HUES64 (cell line): ENCODE data around the gene TMTC1.

Source experiments
- H3K27ac ChIP-seq: 2 replicates; pipeline ENCODE4 v1.7.0; 2013; ENCODE audit warnings: low read depth, low read length, inconsistent platforms
- H3K27me3 ChIP-seq: 2 replicates; pipeline ENCODE4 v1.6.1; 2013; ENCODE audit warnings: mild to moderate bottlenecking, low read length; ENCODE audit not compliant: insufficient read depth
- H3K36me3 ChIP-seq: 2 replicates; pipeline ENCODE4 v1.6.1; 2013; ENCODE audit warnings: mild to moderate bottlenecking, low read length; ENCODE audit not compliant: insufficient read depth
- H3K4me1 ChIP-seq: 2 replicates; pipeline ENCODE4 v1.6.1; 2013; ENCODE audit warnings: mild to moderate bottlenecking, low read length, moderate library complexity; ENCODE audit not compliant: insufficient read depth
- H3K4me3 ChIP-seq: 2 replicates; pipeline ENCODE4 v1.5.1; 2013; ENCODE audit warnings: mild to moderate bottlenecking, low read length, moderate library complexity
- H3K9ac ChIP-seq: 2 replicates; pipeline ENCODE4 v1.6.1; 2013; ENCODE audit warnings: mild to moderate bottlenecking, low read depth, low read length
- H3K9me3 ChIP-seq: 2 replicates; pipeline ENCODE4 v1.6.1; 2013; ENCODE audit warnings: low read depth, low read length; ENCODE audit not compliant: insufficient read depth
- WGBS: fragments of 150-250, 120-280 bp; methylation state at CpG from one replicate; pipeline ENCODE4 v1.1.7; 2013; ENCODE audit warnings: missing lambda C conversion rate; 5-methylcytosine and 5-hydroxymethylcytosine counted together

The TMTC1 gene

DNA sequence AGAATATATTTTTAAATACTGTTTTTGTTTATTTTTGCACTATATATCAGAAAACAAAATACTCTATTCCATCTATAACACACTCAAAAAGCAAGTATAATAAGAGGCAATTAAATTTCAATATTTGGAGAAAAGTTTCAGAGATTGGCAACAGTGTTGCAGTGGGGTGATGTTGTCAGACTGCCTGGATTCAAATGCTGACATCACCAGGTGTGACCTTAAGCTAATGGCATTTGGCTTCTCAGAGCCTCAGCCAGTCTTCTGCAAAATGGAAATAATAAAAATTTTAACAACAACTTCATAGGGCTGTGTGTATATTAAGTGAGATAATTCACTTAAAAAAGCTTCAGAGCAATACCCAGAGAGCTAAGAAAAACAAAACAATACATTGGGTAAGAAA lies 74.7 kb downstream of the TMTC1 start:
- no peak overlapping the region for H3K4me3 ChIP-seq
- H3K27ac ChIP-seq, result no peak overlapping the region
- peaks cover 24% of the 10 kb centered on the region for H3K4me1 ChIP-seq
- no peaks in the 10 kb centered on the region for H3K9me3 ChIP-seq
- H3K27me3 ChIP-seq, result no peaks in the 10 kb centered on the region
- no peaks in the 10 kb centered on the region for H3K36me3 ChIP-seq
- no peak overlapping the region for H3K9ac ChIP-seq

DNA sequence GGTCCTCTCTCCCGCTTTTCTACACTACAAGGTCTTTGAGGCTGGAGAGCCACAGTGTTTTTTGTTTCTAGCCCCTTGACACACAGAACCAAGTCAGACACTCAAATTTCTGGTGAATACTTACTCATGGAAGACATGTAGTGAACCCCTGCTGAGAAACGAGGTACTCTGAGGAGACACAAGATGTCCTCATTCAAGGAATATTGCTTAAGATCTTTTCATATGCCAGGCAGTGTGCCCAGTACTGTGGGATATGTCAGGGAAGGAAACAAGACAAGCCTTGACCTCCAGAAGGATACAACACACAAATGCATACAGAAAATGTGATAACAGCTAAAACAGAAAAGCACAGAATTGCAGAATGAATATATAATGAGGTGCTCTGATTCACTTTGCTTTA lies 75.9 kb downstream of the TMTC1 start:
- Histone ChIP-seq H3K27me3 (no peaks in the 10 kb centered on the region), H3K9me3 (no peaks in the 10 kb centered on the region), H3K4me1 (peaks cover 24% of the 10 kb centered on the region), H3K27ac (no peak overlapping the region), H3K36me3 (no peaks in the 10 kb centered on the region), H3K4me3 (no peak overlapping the region), H3K9ac (no peak overlapping the region)
- WGBS, result 93% methylated on average over 2 of the region's 2 CpGs

GRCh38 chr12:29706311-29706710 lies 77.4 kb downstream of the TMTC1 start:
- H3K27me3 ChIP-seq, result no peaks in the 10 kb centered on the region

DNA sequence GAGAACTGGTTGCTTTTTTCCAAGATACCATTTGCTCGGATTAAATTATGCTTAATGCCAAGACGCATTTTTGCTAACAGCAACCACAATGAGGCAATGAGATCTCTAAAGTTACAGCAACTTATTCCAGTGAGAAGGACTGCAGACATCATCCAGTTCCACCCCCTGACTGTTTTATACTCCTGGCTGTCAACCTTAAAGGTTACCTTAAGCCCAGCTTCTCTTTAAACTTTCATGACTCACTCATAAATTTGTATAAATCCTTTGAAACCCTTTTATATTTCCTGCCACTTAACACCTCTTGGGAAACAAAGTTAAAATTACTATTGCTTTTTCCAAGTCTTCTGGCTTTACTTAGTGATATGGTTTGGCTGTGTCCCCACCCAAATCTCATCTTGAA lies 80.2 kb downstream of the TMTC1 start:
- no peak overlapping the region for H3K4me3 ChIP-seq
- H3K9ac ChIP-seq, result no peak overlapping the region
- H3K27me3 ChIP-seq, result no peaks in the 10 kb centered on the region
- H3K36me3 ChIP-seq, result no peaks in the 10 kb centered on the region
- peaks cover 21% of the 10 kb centered on the region for H3K4me1 ChIP-seq
- H3K27ac ChIP-seq, result no peak overlapping the region
- no peaks in the 10 kb centered on the region for H3K9me3 ChIP-seq
- WGBS, result 88% methylated on average over 2 of the region's 2 CpGs

More at GRCh38 chr12:29706311-29706710, 77.4 kb downstream of the TMTC1 start:
- no peak overlapping the region for H3K4me3 ChIP-seq
- peaks cover 24% of the 10 kb centered on the region for H3K4me1 ChIP-seq
- no peak overlapping the region for H3K9ac ChIP-seq
- H3K27ac ChIP-seq, result no peak overlapping the region
- WGBS, result 91% methylated on average over 2 of the region's 2 CpGs
- H3K36me3 ChIP-seq, result no peaks in the 10 kb centered on the region
- H3K9me3 ChIP-seq, result no peaks in the 10 kb centered on the region

DNA sequence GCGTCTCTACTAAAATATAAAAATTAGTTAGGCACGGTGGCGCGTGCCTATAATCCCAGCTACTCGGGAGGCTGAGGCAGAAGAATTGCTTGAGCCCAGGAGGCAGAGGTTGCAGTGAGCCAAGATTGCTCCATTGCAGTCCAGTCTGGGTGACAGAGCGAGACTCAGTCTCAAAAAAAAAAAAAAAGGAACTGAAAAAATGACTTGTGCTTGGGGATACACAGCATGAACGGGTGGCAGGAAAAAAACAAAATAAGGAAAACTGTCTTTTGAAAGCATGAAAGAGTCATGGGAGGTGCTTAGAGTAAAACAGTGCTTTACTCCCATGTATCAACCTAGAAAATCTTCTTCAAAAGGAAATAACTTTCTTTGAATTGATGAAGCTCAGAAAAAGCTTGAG lies 80.8 kb downstream of the TMTC1 start:
- no peak overlapping the region for H3K4me3 ChIP-seq
- H3K4me1 ChIP-seq, result peaks cover 26% of the 10 kb centered on the region
- WGBS, result 95% methylated on average over 7 of the region's 7 CpGs
- no peaks in the 10 kb centered on the region for H3K27me3 ChIP-seq
- H3K27ac ChIP-seq, result no peak overlapping the region
- no peaks in the 10 kb centered on the region for H3K36me3 ChIP-seq
- H3K9me3 ChIP-seq, result no peaks in the 10 kb centered on the region
- no peak overlapping the region for H3K9ac ChIP-seq

GRCh38 chr12:29702222-29702621 lies 81.5 kb downstream of the TMTC1 start:
- peaks cover 29% of the 10 kb centered on the region for H3K4me1 ChIP-seq
- no peak overlapping the region for H3K4me3 ChIP-seq
- no peaks in the 10 kb centered on the region for H3K36me3 ChIP-seq
- H3K9me3 ChIP-seq, result no peaks in the 10 kb centered on the region
- WGBS, result 97% methylated on average over 5 of the region's 5 CpGs
- no peak overlapping the region for H3K9ac ChIP-seq
- H3K27me3 ChIP-seq, result no peaks in the 10 kb centered on the region
- H3K27ac ChIP-seq, result no peak overlapping the region

GRCh38 chr12:29700761-29701481 lies 82.8 kb downstream of the TMTC1 start:
- Histone ChIP-seq H3K4me3 (no peak overlapping the region), H3K27me3 (no peaks in the 10 kb centered on the region), H3K9me3 (no peaks in the 10 kb centered on the region), H3K9ac (no peak overlapping the region), H3K4me1 (peaks cover 21% of the 10 kb centered on the region), H3K27ac (no peak overlapping the region), H3K36me3 (no peaks in the 10 kb centered on the region)
- 83% methylated on average over 6 of the region's 6 CpGs for whole genome bisulfite sequencing

DNA sequence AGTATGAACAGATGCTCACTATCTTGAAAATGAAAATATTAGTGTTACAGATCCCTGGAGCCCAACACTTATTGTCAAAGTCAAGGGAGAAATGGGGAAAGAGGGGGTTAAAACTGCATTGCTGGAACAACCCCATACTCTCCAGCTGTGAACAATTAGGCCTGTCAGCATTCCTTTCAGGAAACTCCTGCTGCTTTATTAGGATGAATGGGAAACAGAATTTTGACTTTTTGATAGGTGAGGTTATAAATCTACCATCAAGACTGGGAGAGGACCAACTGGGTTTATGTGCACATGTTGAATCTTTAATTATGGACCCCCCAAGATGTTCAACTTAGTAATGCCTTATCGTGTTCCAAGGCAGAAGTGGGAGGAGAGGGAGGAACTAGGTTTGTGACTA lies 85.0 kb downstream of the TMTC1 start:
- Histone ChIP-seq H3K4me1 (peaks cover 21% of the 10 kb centered on the region), H3K9me3 (no peaks in the 10 kb centered on the region), H3K36me3 (no peaks in the 10 kb centered on the region), H3K9ac (no peak overlapping the region), H3K27ac (no peak overlapping the region), H3K27me3 (no peaks in the 10 kb centered on the region), H3K4me3 (no peak overlapping the region)
- 0% methylated on average over 1 of the region's 1 CpG for WGBS

GRCh38 chr12:29695800-29696199 lies 87.9 kb downstream of the TMTC1 start:
- Histone ChIP-seq H3K9me3 (no peaks in the 10 kb centered on the region), H3K4me1 (peaks cover 36% of the 10 kb centered on the region), H3K4me3 (no peak overlapping the region), H3K27me3 (no peaks in the 10 kb centered on the region), H3K36me3 (no peaks in the 10 kb centered on the region), H3K9ac (no peak overlapping the region), H3K27ac (no peak overlapping the region)
- WGBS, result 100% methylated on average over 1 of the region's 3 CpGs

- Histone ChIP-seq H3K4me3 (no peak overlapping the region), H3K4me1 (peaks cover 44% of the 10 kb centered on the region), H3K9ac (no peak overlapping the region), H3K27me3 (no peaks in the 10 kb centered on the region), H3K36me3 (no peaks in the 10 kb centered on the region), H3K27ac (no peak overlapping the region), H3K9me3 (no peaks in the 10 kb centered on the region)
- 100% methylated on average over 2 of the region's 2 CpGs for WGBS
Observed at GRCh38 chr12:29695026-29695425, 88.7 kb downstream of the TMTC1 start.

- WGBS, result 94% methylated on average over 5 of the region's 5 CpGs
- H3K9me3 ChIP-seq, result no peaks in the 10 kb centered on the region
- H3K4me3 ChIP-seq, result no peak overlapping the region
- peaks cover 38% of the 10 kb centered on the region for H3K4me1 ChIP-seq
- no peak overlapping the region for H3K9ac ChIP-seq
- H3K27me3 ChIP-seq, result no peaks in the 10 kb centered on the region
- H3K36me3 ChIP-seq, result no peaks in the 10 kb centered on the region
- H3K27ac ChIP-seq, result no peak overlapping the region
Observed at GRCh38 chr12:29694002-29694401, 89.7 kb downstream of the TMTC1 start.

- Histone ChIP-seq H3K9me3 (no peaks in the 10 kb centered on the region), H3K27me3 (no peaks in the 10 kb centered on the region), H3K36me3 (no peaks in the 10 kb centered on the region), H3K9ac (no peak overlapping the region), H3K4me1 (peaks cover 24% of the 10 kb centered on the region), H3K27ac (no peak overlapping the region), H3K4me3 (no peak overlapping the region)
- WGBS, result 94% methylated on average over 2 of the region's 3 CpGs
Observed at GRCh38 chr12:29692237-29692636, 91.5 kb downstream of the TMTC1 start.
